Measurements from ENCODE around the gene KIFBP. TPM values are rescaled to one million over a fixed set of nuclear protein-coding genes. Genes with fewer than 3 reads are reported as not detected.

The KIFBP gene
- total RNA-seq, 2 experiments from 2014 or later, result 23.0 to 25.2 TPM

- Mint-ChIP-seq H3K4me3 (no peak overlapping the region), H3K27me3 (no peaks in the 10 kb centered on the region), H3K4me1 (ENCODE audit: low read depth) (peaks cover 58% of the 10 kb centered on the region), H3K9me3 (no peaks in the 10 kb centered on the region), H3K36me3 (no peaks in the 10 kb centered on the region), H3K27ac (peak overlapping the region; percentile 2)
- CTCF ChIA-PET, result no interaction called here
- DNase-seq, result no peak
- intact Hi-C loops (cut with micrococcal nuclease), result no loop called here
- POLR2A ChIA-PET, result interaction anchor here (0.6 to 1.7 kb wide), 2 partner anchors 35 to 152 kb away, joined by 3 to 5 read pairs; partner anchors contain the start of gene SRGN
Measured at GRCh38 chr10:69052736-69053135, 64.1 kb downstream of the KIFBP start.

GRCh38 chr10:69055241-69055640, 66.6 kb downstream of the KIFBP start:
- intact Hi-C loops (cut with micrococcal nuclease), result no loop called here
- no peaks in the 10 kb centered on the region for H3K9me3 Mint-ChIP-seq
- CTCF ChIA-PET, result interaction anchor here (0.7 to 1.7 kb wide), 4 partner anchors 8 to 32 kb away, joined by 3 to 7 read pairs (median 5); partner anchors contain the start of gene SRGN
- H3K27ac Mint-ChIP-seq, result peak overlapping the region; percentile 45
- POLR2A ChIA-PET, result interaction anchor here (2.5 to 3.5 kb wide), 3 partner anchors 10 to 33 kb away, joined by 15 to 34 read pairs (median 32); partner anchors contain the start of gene SRGN
- H3K4me1 Mint-ChIP-seq (ENCODE audit: low read depth), result peaks cover 50% of the 10 kb centered on the region
- no peaks in the 10 kb centered on the region for H3K36me3 Mint-ChIP-seq
- H3K4me3 Mint-ChIP-seq, result peak overlapping the region; percentile 16
- no peak for DNase-seq
- H3K27me3 Mint-ChIP-seq, result no peaks in the 10 kb centered on the region

GRCh38 chr10:69056129-69056528, 67.5 kb downstream of the KIFBP start:
- peak; percentile 50 for DNase-seq
- H3K27me3 Mint-ChIP-seq, result no peaks in the 10 kb centered on the region
- H3K36me3 Mint-ChIP-seq, result no peaks in the 10 kb centered on the region
- ChIA-PET CTCF (interaction anchor here (1.3 to 1.7 kb wide), 2 partner anchors 9 to 32 kb away, joined by 7 read pairs; partner anchors contain the start of gene SRGN), POLR2A (interaction anchor here (2.5 to 3.5 kb wide), 3 partner anchors 9 to 32 kb away, joined by 15 to 34 read pairs (median 32); partner anchors contain the start of gene SRGN)
- H3K27ac Mint-ChIP-seq, result peak overlapping the region; percentile 24
- intact Hi-C loops (cut with micrococcal nuclease), result no loop called here
- peaks cover 52% of the 10 kb centered on the region for H3K4me1 Mint-ChIP-seq (ENCODE audit: low read depth)
- H3K4me3 Mint-ChIP-seq, result no peak overlapping the region
- no peaks in the 10 kb centered on the region for H3K9me3 Mint-ChIP-seq

- Mint-ChIP-seq H3K36me3 (no peaks in the 10 kb centered on the region), H3K9me3 (no peaks in the 10 kb centered on the region), H3K27ac (peak overlapping the region; percentile 18), H3K4me3 (no peak overlapping the region), H3K4me1 (ENCODE audit: low read depth) (peaks cover 52% of the 10 kb centered on the region), H3K27me3 (no peaks in the 10 kb centered on the region)
- intact Hi-C loops (cut with micrococcal nuclease), result loop anchor here (1.0 kb wide), 1 partner anchor 9 kb away; no protein-coding TSS in a partner anchor
- ChIA-PET POLR2A (interaction anchor here (1.1 to 3.5 kb wide), 4 partner anchors 8 to 31 kb away, joined by 4 to 34 read pairs (median 24); partner anchors contain the start of gene SRGN), CTCF (no interaction called here)
- no peak for DNase-seq
Measured at GRCh38 chr10:69056536-69057260, 68.1 kb downstream of the KIFBP start.

- H3K4me3 Mint-ChIP-seq, result no peak overlapping the region
- H3K27me3 Mint-ChIP-seq, result no peaks in the 10 kb centered on the region
- no peaks in the 10 kb centered on the region for H3K36me3 Mint-ChIP-seq
- peak overlapping the region; percentile 68 for H3K27ac Mint-ChIP-seq
- CTCF ChIA-PET, result no interaction called here
- no peaks in the 10 kb centered on the region for H3K9me3 Mint-ChIP-seq
- intact Hi-C loops (cut with micrococcal nuclease), result loop anchor here (1.0 kb wide), 1 partner anchor 8 kb away; no protein-coding TSS in a partner anchor
- peaks cover 57% of the 10 kb centered on the region for H3K4me1 Mint-ChIP-seq (ENCODE audit: low read depth)
- peak; percentile 18 for DNase-seq
- POLR2A ChIA-PET, result interaction anchor here (1.1 to 3.5 kb wide), 4 partner anchors 8 to 31 kb away, joined by 4 to 34 read pairs (median 24); partner anchors contain the start of gene SRGN
Measured at GRCh38 chr10:69057261-69057950, 68.8 kb downstream of the KIFBP start.

GRCh38 chr10:69057951-69058297, 69.3 kb downstream of the KIFBP start:
- ChIA-PET POLR2A (no interaction called here), CTCF (no interaction called here)
- Mint-ChIP-seq H3K36me3 (no peaks in the 10 kb centered on the region), H3K4me1 (ENCODE audit: low read depth) (peaks cover 59% of the 10 kb centered on the region), H3K27me3 (no peaks in the 10 kb centered on the region), H3K4me3 (no peak overlapping the region), H3K9me3 (no peaks in the 10 kb centered on the region), H3K27ac (no peak overlapping the region)
- intact Hi-C loops (cut with micrococcal nuclease), result loop anchor here (1.0 kb wide), 1 partner anchor 7 kb away; no protein-coding TSS in a partner anchor
- no peak for DNase-seq

- no peak for DNase-seq
- ChIA-PET POLR2A (interaction anchor here (1.1 to 1.4 kb wide), 2 partner anchors 17 to 27 kb away, joined by 3 to 5 read pairs; partner anchors contain the start of gene SRGN), CTCF (no interaction called here)
- H3K27ac Mint-ChIP-seq, result no peak overlapping the region
- intact Hi-C loops (cut with micrococcal nuclease), result no loop called here
- H3K9me3 Mint-ChIP-seq, result no peaks in the 10 kb centered on the region
- peaks cover 64% of the 10 kb centered on the region for H3K4me1 Mint-ChIP-seq (ENCODE audit: low read depth)
- H3K4me3 Mint-ChIP-seq, result no peak overlapping the region
- no peaks in the 10 kb centered on the region for H3K36me3 Mint-ChIP-seq
- H3K27me3 Mint-ChIP-seq, result no peaks in the 10 kb centered on the region
Measured at GRCh38 chr10:69060127-69060798, 71.7 kb downstream of the KIFBP start.

- peak overlapping the region; percentile 70 for H3K27ac Mint-ChIP-seq
- peaks cover 62% of the 10 kb centered on the region for H3K4me1 Mint-ChIP-seq (ENCODE audit: low read depth)
- H3K4me3 Mint-ChIP-seq, result peak overlapping the region; percentile 61
- peaks cover 3% of the 10 kb centered on the region for H3K36me3 Mint-ChIP-seq
- H3K27me3 Mint-ChIP-seq, result no peaks in the 10 kb centered on the region
- peak; percentile 49 for DNase-seq
- no peaks in the 10 kb centered on the region for H3K9me3 Mint-ChIP-seq
- CTCF ChIA-PET, result interaction anchor here (1.0 kb wide), 1 partner anchor 33 kb away, joined by 4 read pairs; no protein-coding TSS in a partner anchor
- intact Hi-C loops (cut with micrococcal nuclease), result loop anchor here (1.0 kb wide), 1 partner anchor 16 kb away; no protein-coding TSS in a partner anchor
- POLR2A ChIA-PET, result interaction anchor here (0.9 to 6.4 kb wide), 4 partner anchors 15 to 28 kb away, joined by 3 to 92 read pairs (median 46); partner anchors contain the start of gene SRGN
Measured at GRCh38 chr10:69061305-69062161, 72.9 kb downstream of the KIFBP start.

GRCh38 chr10:69062901-69063300, 74.3 kb downstream of the KIFBP start:
- Mint-ChIP-seq H3K4me1 (ENCODE audit: low read depth) (peaks cover 49% of the 10 kb centered on the region), H3K36me3 (peaks cover 3% of the 10 kb centered on the region), H3K9me3 (no peaks in the 10 kb centered on the region), H3K4me3 (no peak overlapping the region), H3K27ac (no peak overlapping the region), H3K27me3 (no peaks in the 10 kb centered on the region)
- DNase-seq, result no peak
- intact Hi-C loops (cut with micrococcal nuclease), result no loop called here
- CTCF ChIA-PET, result no interaction called here
- POLR2A ChIA-PET, result interaction anchor here (4.9 to 6.4 kb wide), 2 partner anchors 16 to 24 kb away, joined by 86 to 92 read pairs; partner anchors contain the start of gene SRGN

- intact Hi-C loops (cut with micrococcal nuclease), result loop anchor here (1.0 to 2.0 kb wide), 2 partner anchors 8 to 68 kb away; no protein-coding TSS in a partner anchor
- Mint-ChIP-seq H3K4me1 (ENCODE audit: low read depth) (peaks cover 44% of the 10 kb centered on the region), H3K4me3 (no peak overlapping the region), H3K36me3 (peaks cover 3% of the 10 kb centered on the region), H3K9me3 (no peaks in the 10 kb centered on the region), H3K27ac (no peak overlapping the region), H3K27me3 (no peaks in the 10 kb centered on the region)
- ChIA-PET CTCF (interaction anchor here (0.6 to 3.0 kb wide), 9 partner anchors 17 to 59 kb away, joined by 3 to 17 read pairs (median 6); no protein-coding TSS in a partner anchor), POLR2A (interaction anchor here (0.6 to 6.4 kb wide), 7 partner anchors 9 to 76 kb away, joined by 3 to 92 read pairs (median 15); partner anchors contain the start of genes KIFBP and SRGN)
- no peak for DNase-seq
Measured at GRCh38 chr10:69064762-69065328, 76.2 kb downstream of the KIFBP start.
